Measurements from ENCODE around the gene REST.
"Not testable (repeated sequence)": the region's sequence is repeated elsewhere in the genome, so short reads cannot be mapped to it uniquely, and the experiment has no call there.

REST gene

DNA sequence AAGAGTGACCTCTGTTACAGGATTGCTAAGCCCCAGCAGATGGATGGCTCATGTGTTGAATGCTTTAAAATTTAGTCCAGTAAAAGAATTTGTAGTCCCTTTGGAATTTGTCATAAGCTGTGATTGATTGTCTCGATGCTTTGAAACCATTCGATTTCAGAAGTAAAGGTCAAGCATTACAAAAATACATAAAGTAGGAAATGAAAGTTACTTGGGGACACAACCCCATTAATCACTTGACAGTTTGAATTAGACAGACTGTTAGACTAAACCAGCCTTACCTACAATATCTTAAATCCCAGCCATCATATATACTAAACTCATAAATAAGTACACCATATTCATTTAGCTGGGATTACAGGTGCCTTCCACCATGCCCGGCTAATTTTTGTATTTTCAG is 6.6 kb downstream of the REST start:
- ATAC-seq, result no peak
- TF ChIP-seq TCF4 (CRISPR knock-in tag; IDR thresholded peaks at IDR 0.05; ENCODE audit: borderline replicate concordance) (no peak), ISL1 (CRISPR knock-in tag; IDR thresholded peaks at IDR 0.05) (no peak), ZFP3 (CRISPR knock-in tag; IDR thresholded peaks at IDR 0.05) (no peak), ESRRG (CRISPR knock-in tag; IDR thresholded peaks at IDR 0.05) (no peak), ARNTL (CRISPR knock-in tag; IDR thresholded peaks at IDR 0.05; ENCODE audit: borderline replicate concordance, low read depth) (no peak), TOX (CRISPR knock-in tag; IDR thresholded peaks at IDR 0.05; ENCODE audit: borderline replicate concordance) (no peak), BACH2 (CRISPR knock-in tag; IDR thresholded peaks at IDR 0.05; ENCODE audit: borderline replicate concordance) (no peak), ZNF70 (CRISPR knock-in tag; IDR thresholded peaks at IDR 0.05) (no peak), ZFP30 (CRISPR knock-in tag; IDR thresholded peaks at IDR 0.05) (no peak), ZNF565 (CRISPR knock-in tag; conservative IDR thresholded peaks at IDR 0.05; ENCODE audit: low read depth) (no peak), RARB (CRISPR knock-in tag; IDR thresholded peaks at IDR 0.05) (no peak), SNAI2 (CRISPR knock-in tag; IDR thresholded peaks at IDR 0.05) (no peak), CSDC2 (CRISPR knock-in tag; IDR thresholded peaks at IDR 0.05) (no peak), PPARA (CRISPR knock-in tag; IDR thresholded peaks at IDR 0.05; ENCODE audit: borderline replicate concordance) (no peak)
- TF ChIP-seq, protein P1, sequence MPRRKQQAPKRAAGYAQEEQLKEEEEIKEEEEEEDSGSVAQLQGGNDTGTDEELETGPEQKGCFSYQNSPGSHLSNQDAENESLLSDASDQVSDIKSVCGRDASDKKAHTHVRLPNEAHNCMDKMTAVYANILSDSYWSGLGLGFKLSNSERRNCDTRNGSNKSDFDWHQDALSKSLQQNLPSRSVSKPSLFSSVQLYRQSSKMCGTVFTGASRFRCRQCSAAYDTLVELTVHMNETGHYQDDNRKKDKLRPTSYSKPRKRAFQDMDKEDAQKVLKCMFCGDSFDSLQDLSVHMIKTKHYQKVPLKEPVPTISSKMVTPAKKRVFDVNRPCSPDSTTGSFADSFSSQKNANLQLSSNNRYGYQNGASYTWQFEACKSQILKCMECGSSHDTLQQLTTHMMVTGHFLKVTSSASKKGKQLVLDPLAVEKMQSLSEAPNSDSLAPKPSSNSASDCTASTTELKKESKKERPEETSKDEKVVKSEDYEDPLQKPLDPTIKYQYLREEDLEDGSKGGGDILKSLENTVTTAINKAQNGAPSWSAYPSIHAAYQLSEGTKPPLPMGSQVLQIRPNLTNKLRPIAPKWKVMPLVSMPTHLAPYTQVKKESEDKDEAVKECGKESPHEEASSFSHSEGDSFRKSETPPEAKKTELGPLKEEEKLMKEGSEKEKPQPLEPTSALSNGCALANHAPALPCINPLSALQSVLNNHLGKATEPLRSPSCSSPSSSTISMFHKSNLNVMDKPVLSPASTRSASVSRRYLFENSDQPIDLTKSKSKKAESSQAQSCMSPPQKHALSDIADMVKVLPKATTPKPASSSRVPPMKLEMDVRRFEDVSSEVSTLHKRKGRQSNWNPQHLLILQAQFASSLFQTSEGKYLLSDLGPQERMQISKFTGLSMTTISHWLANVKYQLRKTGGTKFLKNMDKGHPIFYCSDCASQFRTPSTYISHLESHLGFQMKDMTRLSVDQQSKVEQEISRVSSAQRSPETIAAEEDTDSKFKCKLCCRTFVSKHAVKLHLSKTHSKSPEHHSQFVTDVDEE (CRISPR knock-in tag; IDR thresholded peaks at IDR 0.05), result no peak
- TF ChIP-seq, protein P2, sequence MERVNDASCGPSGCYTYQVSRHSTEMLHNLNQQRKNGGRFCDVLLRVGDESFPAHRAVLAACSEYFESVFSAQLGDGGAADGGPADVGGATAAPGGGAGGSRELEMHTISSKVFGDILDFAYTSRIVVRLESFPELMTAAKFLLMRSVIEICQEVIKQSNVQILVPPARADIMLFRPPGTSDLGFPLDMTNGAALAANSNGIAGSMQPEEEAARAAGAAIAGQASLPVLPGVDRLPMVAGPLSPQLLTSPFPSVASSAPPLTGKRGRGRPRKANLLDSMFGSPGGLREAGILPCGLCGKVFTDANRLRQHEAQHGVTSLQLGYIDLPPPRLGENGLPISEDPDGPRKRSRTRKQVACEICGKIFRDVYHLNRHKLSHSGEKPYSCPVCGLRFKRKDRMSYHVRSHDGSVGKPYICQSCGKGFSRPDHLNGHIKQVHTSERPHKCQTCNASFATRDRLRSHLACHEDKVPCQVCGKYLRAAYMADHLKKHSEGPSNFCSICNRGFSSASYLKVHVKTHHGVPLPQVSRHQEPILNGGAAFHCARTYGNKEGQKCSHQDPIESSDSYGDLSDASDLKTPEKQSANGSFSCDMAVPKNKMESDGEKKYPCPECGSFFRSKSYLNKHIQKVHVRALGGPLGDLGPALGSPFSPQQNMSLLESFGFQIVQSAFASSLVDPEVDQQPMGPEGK (CRISPR knock-in tag; IDR thresholded peaks at IDR 0.05; ENCODE audit: borderline replicate concordance), result no peak
- TF ChIP-seq, protein P3, sequence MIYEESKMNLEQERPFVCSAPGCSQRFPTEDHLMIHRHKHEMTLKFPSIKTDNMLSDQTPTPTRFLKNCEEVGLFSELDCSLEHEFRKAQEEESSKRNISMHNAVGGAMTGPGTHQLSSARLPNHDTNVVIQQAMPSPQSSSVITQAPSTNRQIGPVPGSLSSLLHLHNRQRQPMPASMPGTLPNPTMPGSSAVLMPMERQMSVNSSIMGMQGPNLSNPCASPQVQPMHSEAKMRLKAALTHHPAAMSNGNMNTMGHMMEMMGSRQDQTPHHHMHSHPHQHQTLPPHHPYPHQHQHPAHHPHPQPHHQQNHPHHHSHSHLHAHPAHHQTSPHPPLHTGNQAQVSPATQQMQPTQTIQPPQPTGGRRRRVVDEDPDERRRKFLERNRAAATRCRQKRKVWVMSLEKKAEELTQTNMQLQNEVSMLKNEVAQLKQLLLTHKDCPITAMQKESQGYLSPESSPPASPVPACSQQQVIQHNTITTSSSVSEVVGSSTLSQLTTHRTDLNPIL (CRISPR knock-in tag; IDR thresholded peaks at IDR 0.05; ENCODE audit: low read depth), result no peak

DNA sequence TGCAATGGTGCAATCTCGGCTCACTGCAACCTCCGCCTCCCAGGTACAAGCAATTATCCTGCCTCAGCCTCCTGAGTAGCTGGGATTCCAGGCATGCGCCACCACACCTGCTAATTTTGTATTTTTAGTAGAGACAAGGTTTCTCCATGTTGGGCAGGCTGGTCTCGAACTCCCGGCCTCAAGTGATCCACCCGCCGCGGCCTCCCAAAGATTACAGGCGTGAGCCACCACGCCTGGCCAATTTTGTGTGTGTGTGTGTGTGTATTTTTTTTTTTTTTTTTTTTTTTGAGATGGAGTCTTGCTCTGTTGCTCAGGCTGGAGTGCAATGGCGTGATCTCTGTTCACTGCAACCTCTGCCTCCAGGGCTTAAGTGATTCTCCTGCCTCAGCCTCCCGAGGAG is 7.3 kb downstream of the REST start:
- ATAC-seq, result not testable (repeated sequence)

DNA sequence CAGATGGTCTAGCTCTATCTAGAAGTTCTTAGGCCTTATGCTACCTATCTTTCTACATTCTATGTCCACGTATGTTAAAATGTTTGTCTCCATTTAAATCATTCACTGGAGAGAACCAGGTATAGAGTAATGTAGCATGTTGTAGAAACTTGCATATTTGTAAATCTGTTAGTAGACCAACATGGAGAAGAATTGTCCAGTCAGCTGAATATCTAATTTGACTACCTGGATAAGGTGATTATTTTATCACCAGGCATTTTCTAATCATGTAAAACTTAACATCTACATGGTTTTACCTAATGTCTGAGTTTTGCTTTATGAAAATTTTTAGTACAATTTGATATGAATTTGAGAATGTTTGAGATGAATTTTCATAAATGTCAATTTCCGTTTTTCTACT is 19.5 kb downstream of the REST start:
- no peak for ATAC-seq
- no peak for TF ChIP-seq GLIS3 (CRISPR knock-in tag; IDR thresholded peaks at IDR 0.05)
- no peak for TF ChIP-seq ESRRG (CRISPR knock-in tag; IDR thresholded peaks at IDR 0.05)
- TF ChIP-seq ZFP30 (CRISPR knock-in tag; IDR thresholded peaks at IDR 0.05), result no peak
- TF ChIP-seq, protein P3 (CRISPR knock-in tag; IDR thresholded peaks at IDR 0.05; ENCODE audit: low read depth), result no peak
- TF ChIP-seq OSR1 (CRISPR knock-in tag; IDR thresholded peaks at IDR 0.05), result no peak
- TF ChIP-seq, protein P2 (CRISPR knock-in tag; IDR thresholded peaks at IDR 0.05; ENCODE audit: borderline replicate concordance), result no peak
- no peak for TF ChIP-seq ZNF565 (CRISPR knock-in tag; conservative IDR thresholded peaks at IDR 0.05; ENCODE audit: low read depth)
- TF ChIP-seq, protein P4, sequence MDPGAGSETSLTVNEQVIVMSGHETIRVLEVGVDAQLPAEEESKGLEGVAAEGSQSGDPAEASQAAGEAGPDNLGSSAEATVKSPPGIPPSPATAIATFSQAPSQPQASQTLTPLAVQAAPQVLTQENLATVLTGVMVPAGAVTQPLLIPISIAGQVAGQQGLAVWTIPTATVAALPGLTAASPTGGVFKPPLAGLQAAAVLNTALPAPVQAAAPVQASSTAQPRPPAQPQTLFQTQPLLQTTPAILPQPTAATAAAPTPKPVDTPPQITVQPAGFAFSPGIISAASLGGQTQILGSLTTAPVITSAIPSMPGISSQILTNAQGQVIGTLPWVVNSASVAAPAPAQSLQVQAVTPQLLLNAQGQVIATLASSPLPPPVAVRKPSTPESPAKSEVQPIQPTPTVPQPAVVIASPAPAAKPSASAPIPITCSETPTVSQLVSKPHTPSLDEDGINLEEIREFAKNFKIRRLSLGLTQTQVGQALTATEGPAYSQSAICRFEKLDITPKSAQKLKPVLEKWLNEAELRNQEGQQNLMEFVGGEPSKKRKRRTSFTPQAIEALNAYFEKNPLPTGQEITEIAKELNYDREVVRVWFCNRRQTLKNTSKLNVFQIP (CRISPR knock-in tag; IDR thresholded peaks at IDR 0.05; ENCODE audit: borderline replicate concordance, low read depth), result no peak
- no peak for TF ChIP-seq TCF4 (CRISPR knock-in tag; IDR thresholded peaks at IDR 0.05; ENCODE audit: borderline replicate concordance)
- TF ChIP-seq, protein P1 (CRISPR knock-in tag; IDR thresholded peaks at IDR 0.05), result no peak
- TF ChIP-seq RARB (CRISPR knock-in tag; IDR thresholded peaks at IDR 0.05), result no peak
- TF ChIP-seq ARNTL (CRISPR knock-in tag; IDR thresholded peaks at IDR 0.05; ENCODE audit: borderline replicate concordance, low read depth), result no peak
- TF ChIP-seq TOX (CRISPR knock-in tag; IDR thresholded peaks at IDR 0.05; ENCODE audit: borderline replicate concordance), result no peak
- TF ChIP-seq ZNF70 (CRISPR knock-in tag; IDR thresholded peaks at IDR 0.05), result no peak
- TF ChIP-seq PPARA (CRISPR knock-in tag; IDR thresholded peaks at IDR 0.05; ENCODE audit: borderline replicate concordance), result no peak
- TF ChIP-seq, protein P5, sequence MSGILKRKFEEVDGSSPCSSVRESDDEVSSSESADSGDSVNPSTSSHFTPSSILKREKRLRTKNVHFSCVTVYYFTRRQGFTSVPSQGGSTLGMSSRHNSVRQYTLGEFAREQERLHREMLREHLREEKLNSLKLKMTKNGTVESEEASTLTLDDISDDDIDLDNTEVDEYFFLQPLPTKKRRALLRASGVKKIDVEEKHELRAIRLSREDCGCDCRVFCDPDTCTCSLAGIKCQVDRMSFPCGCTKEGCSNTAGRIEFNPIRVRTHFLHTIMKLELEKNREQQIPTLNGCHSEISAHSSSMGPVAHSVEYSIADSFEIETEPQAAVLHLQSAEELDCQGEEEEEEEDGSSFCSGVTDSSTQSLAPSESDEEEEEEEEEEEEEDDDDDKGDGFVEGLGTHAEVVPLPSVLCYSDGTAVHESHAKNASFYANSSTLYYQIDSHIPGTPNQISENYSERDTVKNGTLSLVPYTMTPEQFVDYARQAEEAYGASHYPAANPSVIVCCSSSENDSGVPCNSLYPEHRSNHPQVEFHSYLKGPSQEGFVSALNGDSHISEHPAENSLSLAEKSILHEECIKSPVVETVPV (CRISPR knock-in tag; IDR thresholded peaks at IDR 0.05), result no peak
- no peak for TF ChIP-seq ZFP3 (CRISPR knock-in tag; IDR thresholded peaks at IDR 0.05)
